ENCODE results near the gene CARD9. TPM values are rescaled to one million over a fixed set of nuclear protein-coding genes. Genes with fewer than 3 reads are reported as not detected.

CARD9 gene
- total RNA-seq, 1 experiment from 2014 or later, result 5.6 TPM

GRCh38 chr9:136372561-136373299 is 739 bp downstream of the CARD9 start:
- no peak overlapping the region for H3K4me3 Mint-ChIP-seq
- no peak overlapping the region for H4K8ac ChIP-seq (replicated peaks; ENCODE audit: insufficient read length, low read depth, low read length)
- no peaks in the 10 kb centered on the region for H3K79me2 ChIP-seq (ENCODE audit: insufficient read depth, low read length)
- H3K36me3 Mint-ChIP-seq (ENCODE audit: insufficient read depth in 1 of 3, low read depth in 3 of 3), result peaks cover 0 to 14% (median 6%) of the 10 kb centered on the region in 3 experiments; a peak in 4 of 7 replicates
- no peak overlapping the region for H2BK15ac ChIP-seq (ENCODE audit: low read depth, low read length)
- no peak overlapping the region for H2AK5ac ChIP-seq (ENCODE audit: insufficient read length, low read length)
- DNase-seq, result peak; percentile 53
- no peak overlapping the region for H2AFZ ChIP-seq (ENCODE audit: low read length)
- no peaks in the 10 kb centered on the region for H3K79me1 ChIP-seq (ENCODE audit: insufficient read depth, low read depth, low read length, poor library complexity, severe bottlenecking)
- H3K56ac ChIP-seq (ENCODE audit: insufficient read length, low read depth, low read length), result no peak overlapping the region
- no peaks in the 10 kb centered on the region for H3K23me2 ChIP-seq (ENCODE audit: insufficient read length, low read depth, low read length, poor library complexity, severe bottlenecking)
- H3K4me1 ChIP-seq (ENCODE audit: insufficient read depth, low read length), result no peaks in the 10 kb centered on the region
- no peaks in the 10 kb centered on the region for H3K9me3 ChIP-seq (ENCODE audit: control insufficient read depth, low read depth, low read length)
- no peak overlapping the region for H4K5ac ChIP-seq (ENCODE audit: insufficient read length, low read depth, low read length)
- H3K27me3 Mint-ChIP-seq (ENCODE audit: low read depth), result no peaks in the 10 kb centered on the region
- no peak overlapping the region for H3K9ac ChIP-seq (ENCODE audit: extremely low read depth, insufficient read length, low read length)
- H4K20me1 ChIP-seq (ENCODE audit: control insufficient read depth, insufficient read depth, insufficient read length), result no peaks in the 10 kb centered on the region
- no peak overlapping the region for H2BK12ac ChIP-seq (ENCODE audit: insufficient read length, low read depth, low read length)
- H4K91ac ChIP-seq (ENCODE audit: insufficient read length, low read depth, low read length), result no peak overlapping the region
- no peak overlapping the region for H2BK5ac ChIP-seq (ENCODE audit: insufficient read length, low read length)
- no peak overlapping the region for H3K18ac ChIP-seq (ENCODE audit: insufficient read length, low read depth, low read length)
- no CpG with 5 or more reads among the region's 21 CpGs for WGBS (ENCODE audit: extremely low coverage, insufficient read length, low lambda C conversion rate)
- TF ChIP-seq CTCF (conservative IDR thresholded peaks at IDR 0.05), result no peak
- peaks cover 0 to 5% of the 10 kb centered on the region in 2 experiments; a peak in 1 of 4 replicates for H3K4me1 Mint-ChIP-seq
- H2BK20ac ChIP-seq (ENCODE audit: low read depth, low read length, poor library complexity, severe bottlenecking), result no peak overlapping the region
- H3K9me3 Mint-ChIP-seq, result no peaks in the 10 kb centered on the region
- no peak overlapping the region for H3K4me2 ChIP-seq (ENCODE audit: insufficient read depth, insufficient read length, low read length)
- peak overlapping the region in 1 of 3 experiments; percentile 44; a peak in 2 of 7 replicates for H3K27ac Mint-ChIP-seq
- H3K27ac ChIP-seq (ENCODE audit: insufficient read length, low read depth, low read length), result no peak overlapping the region
- H3K4ac ChIP-seq (ENCODE audit: low read depth, low read length), result no peak overlapping the region
- H3K27me3 ChIP-seq (ENCODE audit: insufficient read depth, low read length), result no peaks in the 10 kb centered on the region
- H3K14ac ChIP-seq (ENCODE audit: insufficient read depth, low read length), result no peak overlapping the region; the same call in 1 of the 2 replicates
- H2BK120ac ChIP-seq (ENCODE audit: low read depth, low read length, poor library complexity, severe bottlenecking), result no peak overlapping the region
- H3T11ph ChIP-seq (ENCODE audit: low read length), result no peak overlapping the region
- no peak overlapping the region for H3K23ac ChIP-seq (ENCODE audit: insufficient read length, low read depth, low read length)

Data from H9 (cell line).